HT-29 (cell line): Measurements from ENCODE around the gene TRPM3. TPM values are rescaled to one million over a fixed set of nuclear protein-coding genes. Genes with fewer than 3 reads are reported as not detected.

ENCODE experiments used
- DNase-seq: peaks from one replicate; pipeline ENCODE4 v3.0.0-alpha.2; 2015; ENCODE audit warnings: low spot score
- total RNA-seq: library from RNA; depleted of rRNA; stranded (reverse); fragments of >200 nt; shearing (Covaris generic); gene quantifications from 2 replicates; pipeline ENCODE4 v1.2.3, GENCODE V29; 2014

Gene TRPM3
- total RNA-seq, 1 experiment from 2014 or later: not detected

- DNase-seq: no peak
Observed at GRCh38 chr9:70586476-70586875, 534.9 kb downstream of the TRPM3 start.

- DNase-seq: no peak
Observed at GRCh38 chr9:70581955-70582350, 539.5 kb downstream of the TRPM3 start.

- DNase-seq: no peak
Observed at GRCh38 chr9:70581214-70581954, 540.0 kb downstream of the TRPM3 start.

- no peak for DNase-seq
Observed at GRCh38 chr9:70580606-70581195, 540.7 kb downstream of the TRPM3 start.

GRCh38 chr9:70579686-70580085 is 541.7 kb downstream of the TRPM3 start:
- no peak for DNase-seq

GRCh38 chr9:70578720-70579119 is 542.7 kb downstream of the TRPM3 start:
- peak; percentile 12 for DNase-seq

- DNase-seq: no peak
Observed at GRCh38 chr9:70577671-70578070, 543.8 kb downstream of the TRPM3 start.

GRCh38 chr9:70576116-70576515 is 545.3 kb downstream of the TRPM3 start:
- DNase-seq: no peak

- no peak for DNase-seq
Observed at GRCh38 chr9:70574151-70574837, 547.1 kb downstream of the TRPM3 start.

- DNase-seq: no peak
Observed at GRCh38 chr9:70573308-70573707, 548.1 kb downstream of the TRPM3 start.

- DNase-seq: no peak
Observed at GRCh38 chr9:70571258-70571657, 550.2 kb downstream of the TRPM3 start.

GRCh38 chr9:70569791-70570190 is 551.6 kb downstream of the TRPM3 start:
- DNase-seq: no peak

GRCh38 chr9:70569070-70569772 is 552.2 kb downstream of the TRPM3 start:
- no peak for DNase-seq

GRCh38 chr9:70567511-70567910 is 553.9 kb downstream of the TRPM3 start:
- DNase-seq: no peak

- DNase-seq: no peak
Observed at GRCh38 chr9:70566751-70567150, 554.7 kb downstream of the TRPM3 start.

- DNase-seq: no peak
Observed at GRCh38 chr9:70566066-70566465, 555.4 kb downstream of the TRPM3 start.

- DNase-seq: no peak
Observed at GRCh38 chr9:70564468-70565335, 556.7 kb downstream of the TRPM3 start.

- no peak for DNase-seq
Observed at GRCh38 chr9:70563431-70564204, 557.8 kb downstream of the TRPM3 start.

- no peak for DNase-seq
Observed at GRCh38 chr9:70563010-70563409, 558.4 kb downstream of the TRPM3 start.

- no peak for DNase-seq
Observed at GRCh38 chr9:70561786-70562395, 559.5 kb downstream of the TRPM3 start.
